SH-SY5Y (cell line): ENCODE results near the gene CCND2.

Experiments
- GATA2 ChIP-seq: IDR thresholded peaks from 2 replicates; pipeline ENCODE4 v1.6.1; 2011; ENCODE audit warnings: mild to moderate bottlenecking, low read depth, low read length
- GATA3 ChIP-seq: IDR thresholded peaks from 2 replicates; pipeline ENCODE4 v1.6.1; 2011; ENCODE audit warnings: low read depth, mild to moderate bottlenecking, low read length, moderate library complexity

CCND2 gene

DNA sequence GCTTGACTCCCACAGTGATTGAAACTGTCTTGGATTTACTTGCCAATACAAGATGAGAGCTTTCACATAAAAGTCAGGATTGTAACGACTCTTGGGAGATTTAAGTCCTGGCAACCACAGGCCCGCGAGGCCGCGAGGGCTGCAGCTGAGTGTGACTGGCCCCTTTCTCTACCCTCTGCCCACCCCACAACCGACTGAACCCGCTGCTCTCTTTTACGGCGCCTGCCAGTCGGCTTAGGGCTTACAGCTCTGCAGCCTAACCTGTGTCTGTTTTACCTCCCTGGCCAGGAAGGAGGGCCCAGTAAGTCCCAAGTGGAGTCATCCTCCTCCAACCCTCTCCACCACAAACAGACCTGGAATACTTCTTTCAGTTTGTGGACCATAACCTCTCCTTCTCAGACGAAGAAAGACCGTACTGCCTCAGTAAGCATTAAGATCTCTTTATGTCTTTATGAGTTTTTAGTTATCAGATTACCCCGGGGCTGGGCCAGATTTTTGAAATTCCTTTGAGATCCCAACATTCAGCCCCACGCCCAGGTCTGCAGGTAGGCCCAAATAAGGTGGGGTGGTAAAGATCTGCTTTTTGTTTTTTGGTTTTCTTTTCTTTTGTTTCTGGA, 34.9 kb downstream of the CCND2 start:
- TF ChIP-seq GATA3 (no peak), GATA2 (no peak)

DNA sequence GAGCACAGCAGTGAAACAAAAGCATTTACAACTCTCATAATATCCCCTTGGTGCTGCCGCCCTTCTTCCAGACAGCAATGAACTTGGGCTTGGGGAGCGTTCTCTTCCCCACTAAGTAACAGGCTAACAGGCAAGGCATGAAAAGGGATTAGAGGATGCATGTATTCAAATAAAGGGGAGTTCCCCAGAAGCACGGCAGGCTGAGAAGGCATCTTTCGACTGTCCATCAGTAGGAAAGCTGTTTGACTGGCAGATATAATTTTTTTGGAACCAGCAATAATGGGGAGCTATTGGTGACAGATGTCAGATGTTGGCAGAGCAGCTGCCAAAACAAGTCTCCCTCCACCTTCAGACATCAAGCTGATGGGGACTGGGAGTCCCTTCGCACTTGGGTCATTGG, 38.2 kb downstream of the CCND2 start:
- TF ChIP-seq GATA3 (no peak), GATA2 (no peak)

DNA sequence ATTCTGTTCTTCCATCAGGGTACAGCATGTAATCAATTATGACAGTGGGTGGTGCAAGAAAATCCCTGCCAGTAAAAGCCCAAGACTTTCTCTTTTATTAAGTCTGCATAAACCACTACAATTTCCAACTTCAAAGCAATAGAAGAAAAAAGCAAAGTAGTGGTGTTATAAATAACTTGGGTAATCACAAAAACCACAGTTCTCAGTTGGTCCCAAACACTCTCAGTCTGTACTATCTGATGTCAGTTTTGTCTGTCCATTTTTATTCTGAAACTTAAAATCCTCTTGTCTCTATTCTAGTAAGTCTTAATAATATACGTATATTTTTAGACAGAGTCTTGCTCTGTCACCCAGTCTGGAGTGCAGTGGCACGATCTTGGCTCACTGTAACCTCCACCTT, 38.7 kb downstream of the CCND2 start:
- TF ChIP-seq GATA3, result no peak
- no peak for TF ChIP-seq GATA2

DNA sequence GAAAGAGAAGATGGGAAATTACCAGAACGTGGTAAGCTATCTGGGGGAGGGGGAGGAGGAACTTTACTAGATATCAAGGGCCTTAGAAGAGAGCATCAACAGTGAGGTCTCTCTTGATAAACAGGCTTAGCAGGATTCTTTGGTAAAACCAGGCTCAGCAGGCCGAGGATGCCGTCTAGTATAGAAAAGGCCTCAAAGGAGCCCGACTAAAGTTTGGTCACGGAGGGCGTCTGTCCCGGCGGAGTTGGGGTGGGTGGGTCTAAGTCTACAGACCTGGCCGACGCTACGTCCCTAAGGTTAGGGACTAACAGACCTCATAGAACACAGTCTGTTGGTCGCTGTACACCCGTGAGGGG, 46.9 kb downstream of the CCND2 start:
- TF ChIP-seq GATA2 (no peak), GATA3 (no peak)

DNA sequence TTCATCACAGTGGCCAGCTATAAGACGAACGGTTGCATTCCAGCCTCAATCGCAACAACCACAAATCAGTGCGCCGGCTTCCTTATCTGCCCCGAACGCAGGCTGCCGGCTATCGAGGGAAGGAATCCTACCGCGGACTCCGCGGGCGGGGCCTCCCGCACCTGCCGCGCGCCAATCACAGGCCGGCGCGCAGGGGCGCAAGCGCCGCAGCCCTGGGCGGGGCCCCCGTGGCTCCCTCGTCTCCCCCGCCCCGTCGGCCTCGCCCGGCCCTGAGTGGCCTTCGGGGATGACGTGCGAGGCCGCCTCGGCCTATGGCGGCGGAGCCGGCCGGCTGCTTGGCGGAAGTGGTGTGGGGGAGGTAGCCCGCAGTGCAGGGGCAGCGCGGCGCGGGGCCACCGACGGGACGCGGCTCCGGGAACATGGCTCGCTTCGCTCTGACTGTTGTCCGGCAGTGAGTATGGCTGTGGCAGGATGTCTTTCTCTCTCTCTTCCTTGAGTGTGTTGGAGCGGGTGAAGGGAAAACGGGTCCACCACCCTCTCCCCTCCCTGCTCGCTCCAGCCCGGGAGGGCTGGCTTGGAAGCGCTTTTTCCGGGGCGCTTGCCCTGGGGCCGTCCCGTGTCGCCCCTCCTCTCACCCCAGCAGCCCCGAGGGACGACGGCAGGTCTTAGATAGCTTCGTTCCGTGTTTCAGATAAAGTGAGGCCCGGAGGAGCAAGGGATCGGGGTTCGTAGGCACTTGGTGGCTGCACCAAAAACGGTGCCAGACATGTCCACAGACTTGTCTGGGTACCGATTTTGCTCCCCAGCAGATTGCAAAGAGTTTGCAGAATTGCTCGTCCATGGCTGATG, 47.5 kb downstream of the CCND2 start, which contains the start of gene TIGAR:
Gene TIGAR (plus strand): TSS at position 361 of the 849 bp plus-strand sequence. CDS start 59 bp downstream, at position 420.
- peak; percentile 78 for TF ChIP-seq GATA2
- no peak for TF ChIP-seq GATA3

DNA sequence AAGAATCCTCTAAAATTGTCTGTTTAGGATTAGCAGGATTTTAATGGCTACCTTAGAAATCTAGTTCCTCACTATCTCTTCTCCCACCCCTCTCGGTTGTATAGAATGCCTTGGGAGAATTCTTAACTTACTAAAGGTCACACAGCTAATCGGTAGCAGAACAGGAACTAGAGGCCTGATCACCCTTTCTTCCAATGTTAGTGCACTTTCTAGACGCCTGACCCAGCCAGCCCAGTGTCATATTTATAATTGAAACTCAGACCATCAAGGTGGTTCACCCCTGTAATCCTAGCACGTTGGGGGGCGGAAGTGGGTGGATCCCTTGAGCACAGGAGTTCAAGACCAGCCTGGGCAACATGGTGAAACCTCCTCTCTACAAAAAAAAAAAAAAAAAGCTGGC, 49.2 kb downstream of the CCND2 start:
- TF ChIP-seq GATA3 (no peak), GATA2 (no peak)
